Gastrocnemius medialis (tissue), 4 donors: Measurements from ENCODE around the gene DEPDC1B.

Experiments
- CTCF ChIP-seq, 5 experiments: fragments of 450-650 bp in 3 of 5; fragments of 200-600 bp in 2 of 5; sonication (generic) in 2 of 5; IDR thresholded peaks in 4 of 5; conservative IDR thresholded peaks in 1 of 5; 1 replicate in 4 of 5; 2 replicates in 1 of 5; pipeline ENCODE4 v1.5.1; 2016 to 2019; ENCODE audit warnings: antibody characterized with exemption in 5 of 5, mild to moderate bottlenecking in 3 of 5, moderate library complexity in 3 of 5
- POLR2A ChIP-seq, 2 donors: fragments of 450-650 bp; IDR thresholded peaks; one replicate each; pipeline ENCODE4 v1.6.1; 2017; ENCODE audit warnings: antibody characterized with exemption in 2 of 2, mild to moderate bottlenecking in 2 of 2, moderate library complexity in 2 of 2

GRCh38 chr5:60719329-60719728 lies 19.4 kb upstream of the DEPDC1B start:
- TF ChIP-seq CTCF (IDR thresholded peaks at IDR 0.05 in 4 of 5, conservative IDR thresholded peaks at IDR 0.05 in 1 of 5) (no peak), POLR2A (IDR thresholded peaks at IDR 0.05) (no peak)
